ENCODE measurements around the gene CRMP1.

The CRMP1 gene

DNA sequence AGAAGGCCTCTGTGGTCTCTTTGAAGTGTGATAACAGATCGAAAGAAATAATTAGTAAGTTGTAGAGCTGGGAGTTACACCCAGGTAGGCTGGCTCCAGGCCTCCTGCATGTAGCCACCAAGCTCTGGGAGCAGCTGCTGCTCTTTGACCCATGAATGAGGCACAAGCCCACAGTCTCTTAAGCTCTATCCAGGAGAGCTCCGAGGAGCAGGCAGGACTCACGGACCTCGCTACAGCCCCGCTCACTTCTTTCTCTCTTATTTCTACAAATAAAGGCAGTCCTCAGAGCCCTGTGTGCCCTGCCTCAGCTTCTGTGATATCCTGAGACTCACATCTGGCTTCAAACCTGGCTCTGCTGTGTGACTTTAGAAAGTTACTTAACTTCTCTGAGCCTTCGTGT lies 95.0 kb downstream of the CRMP1 start:
- no peak for DNase-seq (ENCODE audit: low read depth)
- no peak overlapping the region for H3K4me3 ChIP-seq (ENCODE audit: control insufficient read depth, low read depth, low read length)
- TF ChIP-seq, protein P1, sequence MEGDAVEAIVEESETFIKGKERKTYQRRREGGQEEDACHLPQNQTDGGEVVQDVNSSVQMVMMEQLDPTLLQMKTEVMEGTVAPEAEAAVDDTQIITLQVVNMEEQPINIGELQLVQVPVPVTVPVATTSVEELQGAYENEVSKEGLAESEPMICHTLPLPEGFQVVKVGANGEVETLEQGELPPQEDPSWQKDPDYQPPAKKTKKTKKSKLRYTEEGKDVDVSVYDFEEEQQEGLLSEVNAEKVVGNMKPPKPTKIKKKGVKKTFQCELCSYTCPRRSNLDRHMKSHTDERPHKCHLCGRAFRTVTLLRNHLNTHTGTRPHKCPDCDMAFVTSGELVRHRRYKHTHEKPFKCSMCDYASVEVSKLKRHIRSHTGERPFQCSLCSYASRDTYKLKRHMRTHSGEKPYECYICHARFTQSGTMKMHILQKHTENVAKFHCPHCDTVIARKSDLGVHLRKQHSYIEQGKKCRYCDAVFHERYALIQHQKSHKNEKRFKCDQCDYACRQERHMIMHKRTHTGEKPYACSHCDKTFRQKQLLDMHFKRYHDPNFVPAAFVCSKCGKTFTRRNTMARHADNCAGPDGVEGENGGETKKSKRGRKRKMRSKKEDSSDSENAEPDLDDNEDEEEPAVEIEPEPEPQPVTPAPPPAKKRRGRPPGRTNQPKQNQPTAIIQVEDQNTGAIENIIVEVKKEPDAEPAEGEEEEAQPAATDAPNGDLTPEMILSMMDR (IDR thresholded peaks at IDR 0.05; ENCODE audit: control insufficient read depth, insufficient read depth, low read depth, low read length, missing control alignments): no peak

DNA sequence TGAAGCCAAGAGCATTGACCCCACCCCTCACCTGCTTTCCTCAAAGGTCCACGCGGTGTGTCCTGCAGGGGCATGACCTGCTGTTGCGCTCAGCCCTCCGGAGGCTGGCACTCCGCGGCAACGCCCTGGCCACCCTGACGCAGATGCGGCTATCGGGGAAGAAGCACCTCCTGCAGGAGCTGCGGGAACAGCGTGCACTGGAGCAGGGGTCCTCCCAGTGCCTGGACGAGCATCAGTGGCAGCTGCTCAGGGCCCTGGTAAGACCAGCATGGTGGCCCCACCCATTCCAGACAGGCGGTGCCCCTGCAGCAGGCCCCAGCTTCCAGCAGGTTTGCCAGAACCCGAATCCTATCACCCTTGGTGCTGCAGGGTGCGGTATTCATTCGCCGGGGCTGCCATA lies 95.9 kb downstream of the CRMP1 start:
- no peak overlapping the region for H3K4me3 ChIP-seq (ENCODE audit: control insufficient read depth, low read depth, low read length)
- TF ChIP-seq, protein P1 (IDR thresholded peaks at IDR 0.05; ENCODE audit: control insufficient read depth, insufficient read depth, low read depth, low read length, missing control alignments): no peak
- DNase-seq (ENCODE audit: low read depth): no peak

DNA sequence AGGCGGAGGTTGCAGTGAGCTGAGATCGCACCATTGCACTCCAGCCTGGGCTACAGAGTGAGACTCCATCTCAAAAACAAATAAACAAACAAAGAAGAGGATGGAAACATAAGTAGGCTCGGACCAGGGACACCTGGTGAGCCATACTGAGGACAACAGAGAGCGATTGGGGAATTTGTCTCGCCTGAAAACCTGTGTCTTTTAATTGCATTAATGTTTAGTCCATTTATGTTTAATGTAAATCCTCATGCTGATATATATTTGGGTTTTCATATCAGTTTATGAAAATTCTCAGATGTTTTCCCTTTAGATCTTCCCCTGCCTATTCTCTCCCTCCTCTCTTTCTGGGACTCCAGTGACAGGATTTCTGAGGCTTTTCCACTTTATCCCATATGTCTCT lies 97.3 kb downstream of the CRMP1 start:
- H3K4me3 ChIP-seq (ENCODE audit: control insufficient read depth, low read depth, low read length): no peak overlapping the region
- TF ChIP-seq, protein P1 (IDR thresholded peaks at IDR 0.05; ENCODE audit: control insufficient read depth, insufficient read depth, low read depth, low read length, missing control alignments): no peak
- no peak for DNase-seq (ENCODE audit: low read depth)

- no peak overlapping the region for H3K4me3 ChIP-seq (ENCODE audit: control insufficient read depth, low read depth, low read length)
- DNase-seq (ENCODE audit: low read depth): no peak
- TF ChIP-seq, protein P1 (IDR thresholded peaks at IDR 0.05; ENCODE audit: control insufficient read depth, insufficient read depth, low read depth, low read length, missing control alignments): no peak
Observed at GRCh38 chr4:5793514-5793913, 99.4 kb downstream of the CRMP1 start.

DNA sequence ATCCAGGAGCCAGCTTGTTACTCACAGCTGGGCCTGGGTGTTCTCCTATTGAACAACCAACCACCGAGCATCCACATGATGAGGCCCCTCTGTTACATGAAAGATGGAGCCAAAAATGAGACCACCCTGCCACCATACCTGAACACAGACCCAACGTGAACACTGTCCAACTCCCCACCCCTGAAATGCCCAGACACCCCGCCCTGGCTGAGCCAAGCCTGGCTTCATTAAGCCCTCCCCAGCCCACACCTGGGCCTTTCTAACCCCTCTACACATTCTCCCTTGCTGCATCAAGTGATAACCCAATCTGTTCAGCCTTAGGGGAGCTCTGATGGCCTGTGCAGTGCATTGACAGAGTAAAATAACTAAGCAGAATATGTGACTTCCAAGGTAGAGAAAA lies 101.2 kb downstream of the CRMP1 start:
- H3K4me3 ChIP-seq (ENCODE audit: control insufficient read depth, low read depth, low read length): no peak overlapping the region
- DNase-seq (ENCODE audit: low read depth): no peak
- TF ChIP-seq, protein P1 (IDR thresholded peaks at IDR 0.05; ENCODE audit: control insufficient read depth, insufficient read depth, low read depth, low read length, missing control alignments): no peak

DNA sequence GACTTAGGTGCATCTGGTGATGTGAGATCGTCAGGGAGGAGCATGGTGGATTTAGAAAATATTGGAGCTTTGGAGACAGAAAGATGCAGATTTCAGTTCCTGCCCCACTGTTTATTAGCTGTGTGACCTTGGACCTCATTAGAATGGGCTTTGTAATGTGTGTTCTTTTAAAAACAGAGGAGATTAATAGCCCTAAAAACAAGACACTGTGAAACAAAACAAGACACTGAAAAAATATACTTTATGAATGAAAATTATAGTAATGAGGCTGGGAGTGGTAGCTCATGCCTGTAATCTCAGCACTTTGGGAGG lies 102.4 kb downstream of the CRMP1 start:
- H3K4me3 ChIP-seq (ENCODE audit: control insufficient read depth, low read depth, low read length): no peak overlapping the region
- no peak for DNase-seq (ENCODE audit: low read depth)
- TF ChIP-seq, protein P1 (IDR thresholded peaks at IDR 0.05; ENCODE audit: control insufficient read depth, insufficient read depth, low read depth, low read length, missing control alignments): no peak

DNA sequence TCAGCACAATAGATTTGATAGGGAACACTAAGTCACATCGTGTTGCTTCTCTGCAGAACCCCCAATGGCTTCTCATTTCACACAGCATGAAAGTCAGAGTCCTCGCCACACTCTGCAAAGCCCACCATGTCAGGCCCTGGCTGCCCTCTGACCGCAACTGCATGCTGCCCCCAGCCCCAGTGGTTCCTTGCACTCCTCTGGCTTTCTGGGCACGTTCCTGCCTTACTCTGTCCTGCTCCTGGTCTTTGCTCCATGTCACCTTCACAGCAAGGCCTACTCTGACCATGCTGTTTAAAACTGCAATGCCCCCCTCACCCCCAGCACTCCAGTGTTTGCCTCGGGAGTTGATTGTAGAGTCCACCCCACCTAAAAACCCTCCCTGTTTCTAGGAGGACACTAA lies 103.7 kb downstream of the CRMP1 start:
- TF ChIP-seq, protein P1 (IDR thresholded peaks at IDR 0.05; ENCODE audit: control insufficient read depth, insufficient read depth, low read depth, low read length, missing control alignments): no peak
- no peak for DNase-seq (ENCODE audit: low read depth)
- H3K4me3 ChIP-seq (ENCODE audit: control insufficient read depth, low read depth, low read length): no peak overlapping the region
